Vagina (tissue), 2 donors: ENCODE results near the gene ZNF827. TPM values are rescaled to one million over a fixed set of nuclear protein-coding genes. Genes with fewer than 3 reads are reported as not detected.

Source experiments
- DNase-seq, 2 donors: peaks; one replicate each; pipeline ENCODE4 v3.0.0-alpha.2; 2017; ENCODE audit errors: extremely low spot score in 2 of 2
- H3K27ac ChIP-seq: fragments of 200-600 bp; sonication (generic); one replicate; pipeline ENCODE4 v1.5.1; 2019
- H3K27me3 ChIP-seq: fragments of 200-600 bp; sonication (generic); one replicate; pipeline ENCODE4 v1.5.1; 2019
- H3K36me3 ChIP-seq, 2 donors: fragments of 200-600 bp; sonication (generic); one replicate each; pipeline ENCODE4 v1.5.1; 2017 to 2019
- H3K4me1 ChIP-seq: fragments of 200-600 bp; sonication (generic); one replicate; pipeline ENCODE4 v1.5.1; 2019
- H3K4me3 ChIP-seq, 2 donors: fragments of 200-600 bp; sonication (generic); 1 replicate in 1 of 2; 2 replicates in 1 of 2; pipeline ENCODE4 v1.5.1; 2016 to 2019
- H3K9me3 ChIP-seq: fragments of 200-600 bp; sonication (generic); one replicate; pipeline ENCODE4 v1.5.1; 2019
- CTCF ChIP-seq, 3 experiments: fragments of 450-650 bp in 2 of 3; fragments of 200-600 bp in 1 of 3; sonication (generic) in 1 of 3; IDR thresholded peaks; one replicate each; pipeline ENCODE4 v1.5.1; 2017 to 2019; ENCODE audit warnings: antibody characterized with exemption in 3 of 3, mild to moderate bottlenecking in 2 of 3, moderate library complexity in 2 of 3
- POLR2A ChIP-seq, 2 donors: fragments of 450-650 bp; IDR thresholded peaks; one replicate each; pipeline ENCODE4 v1.6.1; 2017; ENCODE audit warnings: antibody characterized with exemption in 2 of 2, mild to moderate bottlenecking in 2 of 2, moderate library complexity in 2 of 2
- POLR2AphosphoS5 ChIP-seq, 2 donors: sonication (generic); formaldehyde crosslinking; IDR thresholded peaks; one replicate each; pipeline ENCODE4 v1.9.0; 2017; ENCODE audit warnings: antibody characterized with exemption in 2 of 2, mild to moderate bottlenecking in 2 of 2, low read depth in 1 of 2; ENCODE audit not compliant: insufficient read depth in 1 of 2
- intact Hi-C: fragments of 100-400 bp; cut with DNase I; formaldehyde crosslinking; loops from one replicate; pipeline ENCODE4 v1.15.1; 2023
- total RNA-seq: library from RNA; depleted of rRNA; stranded (reverse); fragments of >200 nt; gene quantifications from one replicate; pipeline ENCODE4 v1.2.3, GENCODE V29; 2016

The ZNF827 gene
- total RNA-seq, 1 donor from 2014 or later = 19.2 TPM

- no peak overlapping the region for H3K27ac ChIP-seq
- peak in 1 of 2 donors; percentile 74 for TF ChIP-seq POLR2AphosphoS5 (IDR thresholded peaks at IDR 0.05; ENCODE audit: insufficient read depth in 1 of 2, low read depth in 1 of 2)
- no peak for TF ChIP-seq POLR2A (IDR thresholded peaks at IDR 0.05)
Measured at GRCh38 chr4:145808021-145808650, 130.5 kb downstream of the ZNF827 start.

GRCh38 chr4:145805490-145805889 is 133.1 kb downstream of the ZNF827 start:
- H3K4me1 ChIP-seq = peaks cover 6% of the 10 kb centered on the region
- H3K27ac ChIP-seq = no peak overlapping the region
- no peak overlapping the region for H3K4me3 ChIP-seq
- TF ChIP-seq CTCF (IDR thresholded peaks at IDR 0.05) = no peak
- no peaks in the 10 kb centered on the region for H3K9me3 ChIP-seq
- H3K36me3 ChIP-seq = no peaks in the 10 kb centered on the region
- no peaks in the 10 kb centered on the region for H3K27me3 ChIP-seq
- intact Hi-C loops = no loop called here
- DNase-seq = no peak

More at GRCh38 chr4:145808021-145808650, 130.5 kb downstream of the ZNF827 start:
- H3K4me3 ChIP-seq = no peak overlapping the region
- intact Hi-C loops = no loop called here
- no peaks in the 10 kb centered on the region for H3K36me3 ChIP-seq
- no peaks in the 10 kb centered on the region for H3K27me3 ChIP-seq
- peaks cover 6% of the 10 kb centered on the region for H3K4me1 ChIP-seq
- no peak for DNase-seq
- H3K9me3 ChIP-seq = no peaks in the 10 kb centered on the region

- Histone ChIP-seq H3K27me3 (no peaks in the 10 kb centered on the region), H3K4me1 (peaks cover 6% of the 10 kb centered on the region), H3K27ac (no peak overlapping the region), H3K36me3 (no peaks in the 10 kb centered on the region), H3K4me3 (no peak overlapping the region), H3K9me3 (no peaks in the 10 kb centered on the region)
- no peak for DNase-seq
- intact Hi-C loops = no loop called here
- TF ChIP-seq CTCF (IDR thresholded peaks at IDR 0.05) (no peak), POLR2AphosphoS5 (IDR thresholded peaks at IDR 0.05; ENCODE audit: insufficient read depth in 1 of 2, low read depth in 1 of 2) (peak in 1 of 2 donors; percentile 12)
Measured at GRCh38 chr4:145804116-145804515, 134.5 kb downstream of the ZNF827 start.

- Histone ChIP-seq H3K4me1 (peaks cover 6% of the 10 kb centered on the region), H3K36me3 (no peaks in the 10 kb centered on the region), H3K27me3 (no peaks in the 10 kb centered on the region), H3K9me3 (no peaks in the 10 kb centered on the region), H3K4me3 (no peak overlapping the region), H3K27ac (no peak overlapping the region)
- intact Hi-C loops = no loop called here
- DNase-seq = no peak
- TF ChIP-seq POLR2AphosphoS5 (IDR thresholded peaks at IDR 0.05; ENCODE audit: insufficient read depth in 1 of 2, low read depth in 1 of 2) (peak in 1 of 2 donors; percentile 37), POLR2A (IDR thresholded peaks at IDR 0.05) (no peak), CTCF (IDR thresholded peaks at IDR 0.05) (no peak)
Measured at GRCh38 chr4:145799223-145799622, 139.4 kb downstream of the ZNF827 start.

- H3K4me3 ChIP-seq = no peak overlapping the region
- no peak overlapping the region for H3K27ac ChIP-seq
- no peaks in the 10 kb centered on the region for H3K36me3 ChIP-seq
- intact Hi-C loops = no loop called here
- no peaks in the 10 kb centered on the region for H3K9me3 ChIP-seq
- no peaks in the 10 kb centered on the region for H3K4me1 ChIP-seq
- no peaks in the 10 kb centered on the region for H3K27me3 ChIP-seq
- TF ChIP-seq POLR2AphosphoS5 (IDR thresholded peaks at IDR 0.05; ENCODE audit: insufficient read depth in 1 of 2, low read depth in 1 of 2) (no peak), POLR2A (IDR thresholded peaks at IDR 0.05) (no peak), CTCF (IDR thresholded peaks at IDR 0.05) (no peak)
- no peak for DNase-seq
Measured at GRCh38 chr4:145797278-145797677, 141.3 kb downstream of the ZNF827 start.
